Fibroblast of skin of right quadriceps (primary cell): ENCODE results near the gene MLLT10.
A peak's percentile ranks its signal among the peaks of the same experiment; 100 is the strongest.

Source experiments
- DNase-seq: peaks from one replicate; pipeline ENCODE4 v3.0.0-alpha.2; 2013

MLLT10 gene

DNA sequence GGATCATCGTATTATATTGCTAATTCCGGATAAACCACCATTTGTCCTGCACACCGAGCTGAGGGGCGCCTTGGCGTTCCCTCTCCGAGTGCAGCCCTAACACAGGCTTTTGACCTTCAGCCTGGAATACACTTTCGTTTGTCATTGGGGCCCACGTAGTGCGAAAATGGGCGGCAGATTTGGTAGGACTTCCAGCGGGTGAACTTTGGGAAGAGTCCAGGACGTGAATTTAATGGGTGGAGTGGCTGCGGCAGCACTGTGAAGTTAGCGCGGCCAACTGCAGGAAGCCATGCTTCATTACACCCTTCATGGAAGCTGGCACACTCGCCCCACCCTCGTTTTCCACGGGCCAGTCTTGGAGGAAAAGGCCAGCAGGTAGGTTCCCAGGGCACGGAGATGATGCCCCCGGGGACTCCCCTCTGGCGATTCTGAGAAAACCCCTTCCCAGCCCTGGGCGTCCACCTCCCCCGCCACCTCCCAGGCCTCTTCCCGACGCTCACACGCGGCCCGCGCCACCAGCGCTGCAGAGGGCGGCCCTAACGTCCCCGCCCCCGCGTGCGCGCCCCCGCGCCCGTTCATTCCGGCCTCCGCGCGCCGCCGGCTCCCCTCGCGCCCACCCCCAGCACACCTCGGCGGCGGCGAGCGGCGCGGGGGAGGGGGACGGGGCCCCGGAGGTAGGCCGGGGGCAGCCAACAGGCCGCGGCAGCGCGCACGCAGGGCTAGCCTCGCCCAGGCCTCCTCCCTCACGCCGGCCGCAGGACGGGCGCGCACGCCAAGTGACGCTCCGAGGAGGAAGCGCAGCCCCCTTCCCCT lies at the start of gene MLLT10:
MLLT10 (plus strand) TSS at position 766 of the 813 bp plus-strand sequence. CDS start 413 bp downstream, outside the sequence.
- DNase-seq = peak; percentile 98

DNA sequence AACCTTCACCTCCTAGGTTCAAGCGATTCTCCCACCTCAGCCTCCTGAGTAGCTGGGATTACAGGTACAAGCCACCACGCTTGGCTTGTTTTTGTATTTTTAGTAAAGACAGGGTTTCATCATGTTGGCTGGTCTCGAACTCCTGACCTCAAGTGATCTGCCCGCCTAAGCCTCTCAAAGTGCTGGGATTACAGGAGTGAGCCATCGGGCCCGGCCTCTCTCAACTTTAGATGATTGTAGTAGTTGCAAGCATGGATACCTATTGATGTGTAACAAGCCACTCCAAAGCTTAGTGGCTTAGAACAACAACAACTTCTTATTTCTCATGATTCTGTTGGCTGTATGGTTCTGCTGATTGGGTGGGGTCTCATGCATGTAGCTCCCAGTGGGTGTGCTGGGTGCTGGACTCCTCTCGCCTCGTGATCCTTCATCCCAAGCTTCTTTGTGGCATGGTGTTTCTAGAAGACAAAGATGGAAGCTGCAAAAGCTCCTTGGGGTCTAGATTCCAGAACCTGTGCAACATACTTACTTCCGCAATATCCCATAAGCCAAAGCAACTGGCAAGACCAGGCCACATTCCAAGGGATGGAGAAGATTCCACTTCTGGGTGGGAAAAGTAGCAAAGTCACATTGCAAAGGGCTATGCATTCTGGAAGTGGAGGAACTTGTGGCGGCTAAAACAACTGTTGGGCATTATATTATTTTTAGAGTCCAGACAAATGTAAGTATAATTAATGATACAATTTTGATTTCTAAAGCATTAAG lies 46.4 kb upstream of the MLLT10 start:
- no peak for DNase-seq

DNA sequence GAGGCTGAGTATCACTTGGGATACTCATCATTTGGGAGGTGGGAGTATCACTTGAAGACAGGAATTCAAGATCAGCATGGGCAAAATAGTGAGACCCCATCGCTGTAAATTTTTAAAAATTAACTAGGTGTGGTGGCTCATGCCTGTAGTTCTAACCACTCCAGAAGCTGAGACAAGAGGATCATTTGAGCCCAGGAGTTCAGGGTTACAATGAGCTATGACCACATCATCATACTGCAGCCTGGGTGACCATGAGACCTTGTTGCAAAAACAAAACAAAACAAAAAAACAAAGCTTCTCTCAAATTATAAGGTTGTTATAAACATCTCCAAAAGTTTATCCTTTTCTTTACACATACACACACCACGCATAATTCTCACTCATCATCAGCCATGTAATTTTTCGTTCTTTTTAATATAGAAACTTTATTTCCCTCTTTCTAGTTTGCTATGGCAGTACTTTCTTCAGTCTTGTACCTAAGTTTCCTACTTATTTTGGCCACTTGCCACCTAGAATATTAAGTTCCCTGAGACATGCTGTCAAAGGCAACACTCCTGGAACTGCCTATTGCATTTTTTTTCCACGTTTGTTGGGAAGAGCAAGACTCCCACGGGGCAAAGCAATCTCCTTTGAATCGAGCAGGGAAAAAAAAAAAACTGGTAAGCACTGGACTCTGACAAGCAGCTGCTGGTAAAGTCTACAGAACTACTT lies 45.6 kb upstream of the MLLT10 start:
- no peak for DNase-seq

DNA sequence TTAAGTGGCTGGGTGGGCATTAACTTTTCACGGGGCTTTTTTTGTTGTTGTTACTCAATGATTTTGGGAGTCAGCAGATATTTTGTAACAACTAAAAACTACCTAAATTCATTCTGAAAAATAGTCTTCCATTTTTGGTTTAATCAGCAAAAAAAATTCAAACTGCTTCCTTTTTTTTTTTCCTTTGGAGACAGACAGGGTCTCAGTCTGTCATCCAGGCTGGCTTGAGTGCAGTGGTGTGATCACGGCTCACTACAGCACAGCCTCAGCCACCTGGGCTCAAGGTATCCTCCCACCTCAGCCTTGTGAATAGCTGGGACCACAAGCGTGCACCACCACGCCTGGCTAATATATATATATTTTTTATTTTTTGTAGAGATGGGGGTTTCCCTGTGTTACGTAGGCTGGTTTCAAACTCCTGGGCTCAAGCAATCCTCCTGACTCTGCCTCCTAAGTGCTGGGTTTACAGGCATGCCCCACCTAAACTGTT lies 45.0 kb upstream of the MLLT10 start:
- no peak for DNase-seq

DNA sequence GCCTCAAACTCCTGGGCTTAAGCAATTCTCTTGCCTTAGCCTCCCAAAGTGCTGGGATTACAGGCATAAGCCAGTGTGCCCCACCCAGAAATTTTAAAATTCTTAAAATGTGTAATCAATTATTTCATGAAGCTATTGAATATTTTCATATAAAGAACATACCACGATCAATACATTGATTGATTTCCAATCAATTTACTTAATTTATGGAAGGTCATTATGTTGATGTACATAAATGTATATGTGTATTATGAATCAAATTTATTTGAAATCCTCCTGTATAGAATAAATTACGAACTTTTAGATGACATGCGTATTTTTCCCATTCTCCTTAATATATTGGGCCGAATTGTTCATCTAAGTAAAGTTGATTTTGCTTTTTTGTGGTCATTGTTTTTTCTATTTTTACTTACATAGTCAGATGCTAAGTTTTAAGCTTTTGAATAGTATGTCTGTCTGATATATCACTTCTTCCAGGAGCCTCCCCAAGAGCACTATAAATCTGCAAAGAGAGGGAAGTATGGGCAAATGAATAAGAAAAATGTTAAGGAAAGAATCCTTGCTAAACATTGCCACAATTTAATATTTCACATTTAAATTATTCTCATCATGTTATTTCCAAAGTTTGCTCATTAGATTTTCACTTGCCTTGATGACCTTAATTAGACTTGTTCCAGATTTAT lies 43.9 kb upstream of the MLLT10 start:
- DNase-seq = no peak

DNA sequence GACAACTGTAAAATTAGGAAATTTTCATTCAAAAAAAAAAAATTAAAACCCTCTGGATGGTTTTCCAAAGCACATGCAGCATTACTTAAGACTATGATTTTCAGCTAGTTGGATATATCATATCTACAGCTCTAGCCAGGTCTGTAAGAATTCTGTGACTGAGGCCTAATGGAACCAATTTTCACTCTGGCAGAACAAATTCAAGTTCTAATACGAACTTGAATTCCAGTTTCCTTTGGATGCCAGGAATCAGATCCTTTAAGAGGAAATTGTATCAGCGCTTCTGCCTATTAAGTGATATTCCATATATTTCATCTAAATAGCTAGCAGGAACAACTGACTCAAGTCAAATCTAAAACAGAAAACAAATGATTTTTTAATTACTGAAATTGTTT lies 43.3 kb upstream of the MLLT10 start:
- no peak for DNase-seq

DNA sequence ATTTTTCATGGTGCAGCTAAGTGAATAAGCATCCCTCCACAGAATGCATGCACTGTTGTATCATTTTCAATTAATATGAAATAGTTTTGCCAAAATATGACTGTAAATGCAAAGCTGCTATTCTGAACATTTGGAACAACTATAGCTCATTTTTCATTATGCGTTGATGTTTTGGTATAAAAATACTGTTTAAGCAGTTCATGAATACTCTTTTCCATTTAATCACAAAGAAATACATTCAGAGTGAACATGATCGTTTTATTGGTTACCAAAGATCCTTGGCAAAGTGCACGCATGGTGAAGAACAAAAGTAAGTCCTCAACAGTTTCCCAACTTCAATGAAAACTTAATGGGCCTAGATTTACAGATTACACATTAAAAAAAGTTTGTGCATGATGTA lies 41.6 kb upstream of the MLLT10 start:
- DNase-seq = no peak

DNA sequence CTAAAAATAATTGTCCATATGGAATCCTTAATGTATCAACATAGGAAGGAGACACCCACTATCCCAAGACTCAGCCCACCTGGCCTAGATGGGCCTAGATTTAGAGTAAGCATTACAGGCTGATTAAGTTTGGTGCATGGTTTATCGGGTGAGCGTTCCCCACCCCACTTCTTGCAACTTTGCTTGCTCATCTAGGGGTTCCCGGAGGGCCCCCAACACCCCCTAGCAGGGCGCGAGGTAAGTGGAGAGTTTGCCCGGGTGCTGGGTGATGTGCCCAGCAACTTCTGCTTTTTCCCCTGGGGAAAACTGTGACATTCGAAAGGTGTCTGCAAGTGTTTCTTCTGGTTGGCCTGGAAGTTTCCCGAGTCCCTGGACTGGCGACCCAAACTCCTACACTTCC lies 40.2 kb upstream of the MLLT10 start:
- no peak for DNase-seq

DNA sequence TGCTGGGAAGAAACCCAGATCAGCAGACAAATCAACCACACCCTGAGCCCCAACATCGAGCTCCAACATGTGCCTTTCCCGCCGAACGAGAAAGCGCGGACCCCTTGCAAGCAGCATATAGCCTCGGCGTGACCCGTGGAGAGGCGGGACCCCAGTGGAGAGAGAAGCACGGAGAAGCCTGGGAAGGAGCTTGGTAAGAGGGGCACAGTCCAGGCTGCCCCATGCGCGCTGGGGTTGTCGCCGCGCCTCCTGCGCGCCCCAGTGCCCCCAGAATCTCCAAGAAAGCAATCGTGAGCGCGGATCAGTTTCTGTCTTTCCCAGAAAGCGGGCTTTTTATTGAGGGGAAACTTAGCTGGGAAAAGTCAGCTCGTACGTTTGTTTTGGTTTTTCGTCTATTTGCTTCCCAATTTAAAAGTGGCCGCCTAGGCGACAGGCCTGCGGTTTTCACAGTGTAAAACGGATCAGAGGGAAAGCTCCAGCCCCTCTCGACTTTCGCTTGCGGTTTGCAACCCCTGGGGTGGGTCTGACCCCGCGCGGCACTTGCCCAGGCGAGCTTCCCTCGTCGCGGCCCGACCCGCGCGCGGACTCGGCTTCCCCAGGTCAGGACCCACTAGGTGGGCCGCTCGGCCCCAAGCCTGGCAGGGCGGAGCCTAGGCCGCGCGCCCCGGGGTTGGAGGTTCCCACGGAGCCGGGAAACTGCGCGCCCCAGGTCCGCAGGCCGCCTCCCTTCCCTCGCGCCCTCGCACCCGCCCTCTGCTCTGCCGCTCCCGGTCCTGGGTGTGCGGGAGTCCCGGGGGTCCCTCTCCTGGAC lies 39.6 kb upstream of the MLLT10 start:
- DNase-seq = peak; percentile 17

DNA sequence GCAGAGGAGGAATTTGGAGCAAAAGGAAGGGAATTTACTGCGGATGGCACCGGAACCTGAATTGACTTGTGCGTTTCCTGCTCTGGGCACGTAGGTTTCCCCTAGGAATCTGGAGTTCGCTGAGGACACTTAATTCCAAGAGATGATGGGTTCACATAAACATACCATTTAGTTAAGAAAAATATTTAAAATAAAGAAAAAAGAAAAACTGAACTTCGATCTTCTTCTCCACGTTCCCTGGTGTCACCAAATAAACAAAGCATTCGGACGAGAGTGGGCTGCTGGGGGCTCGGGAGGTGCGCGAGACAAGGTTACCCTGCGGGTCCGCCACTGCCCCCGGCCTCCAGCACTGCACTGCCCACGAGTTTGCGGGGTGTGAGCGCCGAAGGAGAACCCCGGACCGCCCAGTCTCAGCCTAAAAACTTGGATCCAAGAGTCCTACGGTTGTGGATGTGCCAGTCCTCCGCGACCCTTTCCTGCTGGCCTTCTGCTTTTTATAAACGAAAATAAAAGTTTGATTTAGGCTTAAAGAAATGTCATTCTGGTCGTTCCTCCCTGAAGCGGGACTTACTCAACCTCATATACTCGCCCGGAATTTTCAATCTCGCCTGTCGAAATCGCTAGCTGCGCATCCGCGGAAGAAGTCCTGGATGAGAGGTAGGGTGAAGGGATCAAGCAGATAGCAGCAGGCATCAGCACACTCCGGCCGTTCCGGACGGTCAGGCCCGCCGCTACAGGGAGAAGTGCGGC lies 38.9 kb upstream of the MLLT10 start:
- DNase-seq = peak; percentile 36

DNA sequence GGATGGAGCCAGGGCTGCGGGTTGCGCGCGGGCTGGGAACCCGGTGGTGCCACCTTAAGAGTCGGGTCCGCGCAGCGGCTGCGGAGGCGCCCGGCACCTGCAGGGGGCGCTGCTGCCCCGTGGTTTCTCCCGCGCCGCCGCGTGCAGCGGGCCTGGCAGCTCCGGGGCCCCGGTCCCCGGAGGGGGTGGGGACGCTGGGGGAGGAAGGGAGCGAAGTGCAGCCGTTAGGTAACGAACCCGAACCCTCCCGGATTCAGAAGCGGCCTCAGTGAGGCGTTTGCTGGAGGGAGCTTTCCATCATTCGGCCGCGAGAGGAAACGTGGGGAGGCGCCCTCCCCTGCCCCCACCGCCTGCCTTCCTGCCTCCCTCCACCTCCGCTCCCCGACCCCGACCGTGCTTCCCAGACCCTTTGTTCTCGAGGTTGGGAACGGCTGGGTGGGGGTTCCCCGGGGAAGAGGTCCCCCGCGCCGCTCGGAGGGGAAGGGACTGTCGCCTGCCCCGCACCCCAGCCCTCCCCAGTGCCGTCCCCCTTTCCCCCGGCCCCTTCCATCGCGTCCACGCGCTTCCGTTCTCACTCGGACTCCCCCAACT lies 38.2 kb upstream of the MLLT10 start:
- DNase-seq = peak; percentile 89

DNA sequence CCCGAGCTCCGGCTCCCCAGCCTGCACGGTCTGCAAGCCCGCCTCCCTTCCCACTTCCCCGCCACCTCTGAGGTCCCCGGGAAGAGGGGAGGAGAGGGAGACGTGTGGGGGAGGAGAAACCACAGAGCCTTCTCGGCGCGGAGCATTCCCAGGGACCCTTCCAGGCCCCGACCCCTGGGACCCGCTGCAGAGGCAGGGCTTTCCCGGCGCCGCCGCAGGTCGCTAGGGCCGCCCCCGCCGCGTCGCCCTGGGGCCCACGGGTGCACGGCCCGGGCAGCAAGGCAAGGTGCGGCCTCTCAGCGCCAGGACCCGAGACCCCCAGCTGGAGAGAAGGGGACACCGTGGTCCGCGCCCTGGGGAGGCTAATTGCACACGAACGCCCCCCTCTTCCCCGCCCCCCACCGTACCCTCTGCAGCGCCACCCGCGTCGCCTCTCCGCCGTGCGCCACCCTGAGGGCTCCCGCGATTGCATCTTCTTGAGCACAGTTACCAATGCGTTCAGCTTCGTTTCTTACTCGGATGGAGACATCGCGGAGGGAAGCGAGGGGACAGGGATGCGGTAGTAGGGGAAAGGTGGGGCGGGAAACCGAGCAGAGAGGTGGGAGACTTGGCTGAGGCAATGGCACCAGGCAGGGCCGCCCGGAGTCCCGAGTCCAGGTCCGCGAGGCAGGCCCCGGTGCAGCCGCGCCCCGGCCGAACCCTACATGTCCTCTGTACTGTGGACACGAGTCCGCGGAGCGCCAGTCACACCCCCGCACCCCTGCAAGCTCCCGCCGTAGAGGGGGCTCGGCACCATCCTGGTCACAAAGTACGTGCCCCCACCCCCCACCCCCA lies 37.5 kb upstream of the MLLT10 start:
- DNase-seq = peak; percentile 58

DNA sequence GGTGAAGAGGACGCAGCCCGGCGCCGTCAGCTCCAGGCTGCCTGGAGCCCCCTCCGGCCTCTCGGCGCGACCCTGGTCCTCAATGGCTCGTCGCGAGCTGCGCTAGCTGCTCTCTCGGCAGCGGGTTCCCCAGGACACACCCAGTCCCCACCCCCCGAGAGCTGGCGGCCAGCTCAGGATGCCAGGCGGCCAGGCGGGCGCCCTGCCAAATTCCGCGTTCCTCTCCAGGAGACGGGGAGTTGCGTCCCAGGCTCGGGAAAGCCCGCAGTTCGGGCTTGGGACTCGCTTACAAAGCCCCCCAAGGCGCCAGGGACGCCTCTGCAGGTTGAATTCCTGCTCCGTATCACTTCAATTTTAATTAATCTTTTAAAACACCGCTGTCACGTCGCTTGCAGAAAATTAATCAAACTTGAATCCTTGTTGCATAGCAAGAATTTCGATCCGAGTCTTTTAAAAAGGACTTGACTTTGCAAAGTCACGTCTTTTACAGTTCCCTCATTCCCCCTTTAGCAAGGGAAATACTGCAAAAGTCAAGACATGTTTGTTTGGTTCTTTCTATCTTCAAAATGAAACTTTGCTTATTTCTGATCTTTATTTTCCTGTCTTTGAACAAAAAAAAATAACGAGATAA lies 36.7 kb upstream of the MLLT10 start:
- DNase-seq = peak; percentile 84

DNA sequence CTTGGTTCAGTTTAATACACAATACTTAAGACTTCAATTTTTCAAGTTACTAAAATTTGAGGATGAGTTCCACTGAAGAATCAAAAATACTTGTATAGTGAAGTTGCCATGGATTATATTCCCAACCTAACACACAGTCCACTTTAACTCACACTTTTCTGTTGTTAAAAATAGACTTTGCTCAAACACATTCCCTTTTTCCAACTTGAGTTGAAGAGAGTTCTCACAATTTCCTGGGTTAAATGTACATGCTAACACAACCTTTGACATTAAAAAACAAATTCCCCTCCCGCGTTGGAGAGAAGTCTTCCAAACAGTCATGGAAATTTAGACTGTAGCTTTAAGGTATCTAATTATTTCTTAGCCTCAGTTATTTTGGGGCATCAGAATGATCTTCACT lies 35.7 kb upstream of the MLLT10 start:
- DNase-seq = no peak

DNA sequence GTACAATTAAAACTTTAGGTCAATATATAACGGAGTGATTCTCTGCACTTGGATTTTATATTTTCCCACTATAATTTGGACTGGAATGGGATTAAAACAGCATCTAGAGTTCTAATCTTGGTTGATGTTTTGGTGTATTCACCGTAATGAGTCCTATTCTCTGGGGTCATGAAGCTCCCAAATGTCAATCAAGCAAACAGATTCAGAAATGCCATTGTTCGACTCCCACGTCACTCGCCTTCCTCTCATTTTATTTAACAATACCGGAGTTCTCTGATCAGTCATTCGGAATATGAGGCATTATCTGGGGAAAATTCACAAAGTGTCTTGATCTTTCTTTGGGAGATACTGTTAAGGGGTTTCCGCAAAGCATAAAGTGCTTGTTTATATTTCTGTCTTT lies 35.0 kb upstream of the MLLT10 start:
- DNase-seq = no peak

DNA sequence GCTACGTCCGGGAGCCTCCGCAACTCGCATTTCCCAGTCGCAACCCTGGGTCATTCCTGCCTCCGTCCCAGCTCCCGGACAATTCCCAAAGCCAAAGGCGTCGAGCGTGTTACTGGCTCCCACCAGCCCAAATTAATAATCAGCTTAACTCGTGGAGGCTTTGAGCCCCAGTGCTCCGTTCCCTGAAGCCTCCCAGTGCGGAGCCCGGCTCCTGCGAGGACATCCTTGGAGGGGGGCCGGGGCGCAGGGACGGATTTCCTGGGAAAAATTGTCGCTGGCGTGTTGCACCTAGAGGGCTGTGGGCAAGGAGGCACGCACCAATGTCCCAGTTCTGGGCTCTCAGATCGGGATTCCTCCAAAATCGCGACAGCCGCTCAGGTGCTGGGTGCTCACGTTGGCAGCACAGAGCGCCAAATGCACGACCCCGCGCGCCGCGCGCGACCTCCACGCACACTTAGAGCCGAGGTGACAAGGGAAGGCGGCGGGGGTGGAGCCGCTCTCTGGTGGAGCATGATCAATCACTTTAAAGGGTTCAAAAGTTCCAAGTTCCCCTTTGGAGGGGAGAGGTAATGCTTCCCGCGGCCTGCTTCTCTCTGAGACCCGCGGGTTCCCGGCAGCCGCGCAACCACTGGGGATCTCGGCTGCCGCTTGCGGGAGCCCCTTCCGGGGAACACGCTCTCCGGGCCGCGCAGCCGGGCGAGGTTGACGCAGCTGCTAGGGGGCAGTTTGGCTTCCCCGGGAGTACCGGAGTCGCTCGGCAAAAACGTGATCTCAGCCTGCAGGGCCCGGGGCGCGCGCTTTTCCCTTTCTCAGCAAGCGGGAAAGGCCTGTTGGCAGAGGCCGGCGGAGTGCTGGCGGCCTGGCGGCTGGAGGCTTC lies 34.1 kb upstream of the MLLT10 start:
- DNase-seq = no peak

DNA sequence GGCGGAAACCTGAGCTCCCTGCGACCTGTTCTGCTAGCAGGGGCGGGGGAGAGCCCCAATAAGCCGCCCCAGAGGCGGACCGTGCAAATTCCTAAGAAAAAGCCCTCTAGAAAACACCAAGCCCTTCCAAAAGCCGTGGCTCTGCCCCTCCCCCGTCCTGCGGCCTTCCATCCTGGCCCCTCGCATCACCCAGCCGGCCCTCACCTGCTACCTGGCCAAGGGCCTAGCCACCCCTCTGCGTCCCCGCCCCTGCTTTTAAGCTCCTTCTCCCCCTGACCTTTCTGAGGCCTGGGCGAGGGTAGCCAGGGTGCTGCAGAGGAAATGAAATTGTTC lies 33.5 kb upstream of the MLLT10 start:
- DNase-seq = no peak

DNA sequence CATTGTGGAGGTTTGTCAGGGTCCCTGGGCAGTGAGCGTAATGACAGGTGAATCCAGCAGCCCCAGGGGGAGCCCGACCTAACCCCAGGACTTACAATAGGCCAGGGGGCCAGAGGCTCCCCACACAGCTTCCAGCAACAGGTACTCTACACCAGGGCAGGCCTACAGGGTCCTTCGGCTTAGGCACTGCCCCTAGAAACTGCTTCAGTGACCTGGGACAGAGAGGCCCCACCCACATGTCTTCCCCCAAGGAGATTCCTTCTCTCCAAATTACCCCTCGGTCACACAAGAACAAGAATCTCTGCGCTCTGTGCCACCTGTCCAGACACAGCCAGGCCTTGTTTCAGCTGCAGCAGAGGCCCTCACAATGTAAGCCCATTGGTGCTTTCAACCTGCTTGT lies 32.9 kb upstream of the MLLT10 start:
- no peak for DNase-seq
